K562 (cell line): ENCODE measurements around the gene MRGPRD. TPM values are rescaled to one million over a fixed set of nuclear protein-coding genes. Genes with fewer than 3 reads are reported as not detected.

Experiments
- CHCHD3 ChIP-seq: fragments of 250-450 bp; sonication (Bioruptor Pico); IDR thresholded peaks from 2 replicates; pipeline ENCODE4 v2.1.2; 2022; ENCODE audit warnings: mild to moderate bottlenecking
- FOXA3 ChIP-seq, 2 experiments: fragments of 450-650 bp in 1 of 2; sonication (generic) in 1 of 2; formaldehyde crosslinking; IDR thresholded peaks in 1 of 2; conservative IDR thresholded peaks in 1 of 2; 2 replicates each; pipeline versions ENCODE4 v1.4.0 to v1.8.0; 2020 to 2022; ENCODE audit warnings: mild to moderate bottlenecking in 2 of 2, missing genetic modification reagents in 1 of 2
- HDAC8 ChIP-seq: fragments of 450-650 bp; IDR thresholded peaks from 2 replicates; pipeline ENCODE4 v1.6.1; 2016; ENCODE audit warnings: mild to moderate bottlenecking, missing genetic modification characterization, moderate library complexity, missing compliant biosample characterization
- TGIF2 ChIP-seq: sonication (generic); formaldehyde crosslinking; IDR thresholded peaks from 2 replicates; pipeline ENCODE4 v1.8.1; 2022; ENCODE audit warnings: mild to moderate bottlenecking, missing genetic modification reagents, moderate library complexity
- ZFPM2 ChIP-seq: fragments of 250-450 bp; sonication (Bioruptor Pico); IDR thresholded peaks from 2 replicates; pipeline ENCODE4 v1.5.1; 2022; ENCODE audit warnings: mild to moderate bottlenecking
- polyA plus RNA-seq, 8 experiments: library from polyadenylated mRNA; depleted of rRNA in 4 of 8; stranded (reverse) in 5 of 8; unstranded in 3 of 8; fragments of >200 nt; fragmentation: Nextera tagmentation in 2 of 8; fragmentation: Illumina TruSeq in 1 of 8; extraction: Ambion mirVana in 2 of 8; extraction: Trizol in 1 of 8; gene quantifications; 2 replicates each; pipeline versions ENCODE4 v1.2.1 to v1.2.3, GENCODE V29; 2011 to 2014; ENCODE audit warnings: inconsistent platforms in 1 of 8, missing spikeins in 1 of 8
- total RNA-seq, 7 experiments: library from RNA; depleted of rRNA in 6 of 7; stranded (reverse); fragments of >200 nt in 6 of 7; fragmentation: Illumina TruSeq in 2 of 7; extraction: Trizol in 2 of 7; gene quantifications; 2 replicates each; pipeline versions ENCODE4 v1.2.1 to v1.2.3, GENCODE V29; 2011 to 2021; ENCODE audit warnings: low replicate concordance in 1 of 7
- TF ChIP-seq, protein P1 (sequence below): fragments of 450-650 bp; formaldehyde crosslinking; IDR thresholded peaks from 2 replicates; pipeline ENCODE4 v1.4.0; 2020; ENCODE audit warnings: mild to moderate bottlenecking, moderate library complexity
- TF ChIP-seq, protein P2 (sequence below): fragments of 450-650 bp; IDR thresholded peaks from one replicate; pipeline ENCODE4 v1.6.1; 2018; ENCODE audit warnings: mild to moderate bottlenecking, moderate library complexity; ENCODE audit not compliant: partially characterized antibody
- TF ChIP-seq, protein P3 (sequence below): sonication (generic); formaldehyde crosslinking; IDR thresholded peaks from 2 replicates; pipeline ENCODE4 v1.8.1; 2023; ENCODE audit warnings: mild to moderate bottlenecking, missing genetic modification reagents
- TF ChIP-seq, protein P4 (sequence below): sonication (generic); formaldehyde crosslinking; IDR thresholded peaks from 2 replicates; pipeline ENCODE4 v1.8.0; 2022; ENCODE audit warnings: missing genetic modification reagents, mild to moderate bottlenecking, borderline replicate concordance

MRGPRD gene
- total and polyA plus RNA-seq, 9 of the 15 experiments (the other 6 are each of a cell fraction or from before 2014, with no cell fraction given): not detected

DNA sequence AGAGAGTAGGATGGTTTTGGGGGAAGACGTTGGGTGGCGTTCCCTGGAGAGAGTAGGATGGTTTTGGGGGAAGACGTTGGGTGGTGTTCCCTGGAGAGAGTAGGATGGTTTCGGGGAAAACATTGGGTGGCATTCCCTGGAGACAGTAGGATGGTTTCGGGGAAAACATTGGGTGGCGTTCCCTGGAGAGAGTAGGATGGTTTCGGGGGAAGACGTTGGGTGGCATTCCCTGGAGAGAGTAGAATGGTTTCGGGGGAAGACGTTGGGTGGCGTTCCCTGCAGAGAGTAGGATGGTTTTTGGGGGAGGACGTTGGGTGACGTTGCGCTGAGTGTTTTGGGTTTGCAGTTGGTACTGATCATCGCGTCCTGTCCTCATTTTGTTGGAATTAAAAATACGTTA lies 48.9 kb downstream of the MRGPRD start (continued):
- TF ChIP-seq HDAC8 (no peak), ZFPM2 (no peak), TGIF2 (no peak), CHCHD3 (CRISPR knock-in tag) (no peak), FOXA3 (CRISPR knock-in tag; conservative IDR thresholded peaks at IDR 0.05 in 1 of 2, IDR thresholded peaks at IDR 0.05 in 1 of 2) (no peak)
- TF ChIP-seq, protein P1, sequence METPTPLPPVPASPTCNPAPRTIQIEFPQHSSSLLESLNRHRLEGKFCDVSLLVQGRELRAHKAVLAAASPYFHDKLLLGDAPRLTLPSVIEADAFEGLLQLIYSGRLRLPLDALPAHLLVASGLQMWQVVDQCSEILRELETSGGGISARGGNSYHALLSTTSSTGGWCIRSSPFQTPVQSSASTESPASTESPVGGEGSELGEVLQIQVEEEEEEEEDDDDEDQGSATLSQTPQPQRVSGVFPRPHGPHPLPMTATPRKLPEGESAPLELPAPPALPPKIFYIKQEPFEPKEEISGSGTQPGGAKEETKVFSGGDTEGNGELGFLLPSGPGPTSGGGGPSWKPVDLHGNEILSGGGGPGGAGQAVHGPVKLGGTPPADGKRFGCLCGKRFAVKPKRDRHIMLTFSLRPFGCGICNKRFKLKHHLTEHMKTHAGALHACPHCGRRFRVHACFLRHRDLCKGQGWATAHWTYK (CRISPR knock-in tag): no peak
- TF ChIP-seq, protein P2, sequence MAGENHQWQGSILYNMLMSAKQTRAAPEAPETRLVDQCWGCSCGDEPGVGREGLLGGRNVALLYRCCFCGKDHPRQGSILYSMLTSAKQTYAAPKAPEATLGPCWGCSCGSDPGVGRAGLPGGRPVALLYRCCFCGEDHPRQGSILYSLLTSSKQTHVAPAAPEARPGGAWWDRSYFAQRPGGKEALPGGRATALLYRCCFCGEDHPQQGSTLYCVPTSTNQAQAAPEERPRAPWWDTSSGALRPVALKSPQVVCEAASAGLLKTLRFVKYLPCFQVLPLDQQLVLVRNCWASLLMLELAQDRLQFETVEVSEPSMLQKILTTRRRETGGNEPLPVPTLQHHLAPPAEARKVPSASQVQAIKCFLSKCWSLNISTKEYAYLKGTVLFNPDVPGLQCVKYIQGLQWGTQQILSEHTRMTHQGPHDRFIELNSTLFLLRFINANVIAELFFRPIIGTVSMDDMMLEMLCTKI: no peak
- TF ChIP-seq, protein P3, sequence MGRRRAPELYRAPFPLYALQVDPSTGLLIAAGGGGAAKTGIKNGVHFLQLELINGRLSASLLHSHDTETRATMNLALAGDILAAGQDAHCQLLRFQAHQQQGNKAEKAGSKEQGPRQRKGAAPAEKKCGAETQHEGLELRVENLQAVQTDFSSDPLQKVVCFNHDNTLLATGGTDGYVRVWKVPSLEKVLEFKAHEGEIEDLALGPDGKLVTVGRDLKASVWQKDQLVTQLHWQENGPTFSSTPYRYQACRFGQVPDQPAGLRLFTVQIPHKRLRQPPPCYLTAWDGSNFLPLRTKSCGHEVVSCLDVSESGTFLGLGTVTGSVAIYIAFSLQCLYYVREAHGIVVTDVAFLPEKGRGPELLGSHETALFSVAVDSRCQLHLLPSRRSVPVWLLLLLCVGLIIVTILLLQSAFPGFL (CRISPR knock-in tag): no peak
- TF ChIP-seq, protein P4, sequence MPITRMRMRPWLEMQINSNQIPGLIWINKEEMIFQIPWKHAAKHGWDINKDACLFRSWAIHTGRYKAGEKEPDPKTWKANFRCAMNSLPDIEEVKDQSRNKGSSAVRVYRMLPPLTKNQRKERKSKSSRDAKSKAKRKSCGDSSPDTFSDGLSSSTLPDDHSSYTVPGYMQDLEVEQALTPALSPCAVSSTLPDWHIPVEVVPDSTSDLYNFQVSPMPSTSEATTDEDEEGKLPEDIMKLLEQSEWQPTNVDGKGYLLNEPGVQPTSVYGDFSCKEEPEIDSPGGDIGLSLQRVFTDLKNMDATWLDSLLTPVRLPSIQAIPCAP: no peak
